ENCODE measurements around the gene SPG11.
"Not testable (repeated sequence)": the region's sequence is repeated elsewhere in the genome, so short reads cannot be mapped to it uniquely, and the experiment has no call there.

SPG11 gene

GRCh38 chr15:44570361-44570760, 93.1 kb downstream of the SPG11 start:
- Histone ChIP-seq H3K36me3 (ENCODE audit: control insufficient read depth in 2 of 2, insufficient read depth in 2 of 2, low read length in 2 of 2) (peaks cover 57 to 62% of the 10 kb centered on the region in 2 donors), H3K4me3 (ENCODE audit: low read length in 2 of 2) (no peak overlapping the region), H3K9me3 (ENCODE audit: control insufficient read depth in 2 of 2, low read length in 2 of 2) (peaks cover 0 to 3% of the 10 kb centered on the region in 2 donors), H3K9ac (ENCODE audit: low read depth in 1 of 2, low read length in 2 of 2) (no peak overlapping the region), H3K27me3 (ENCODE audit: control insufficient read depth in 2 of 2, insufficient read depth in 2 of 2, low read length in 2 of 2) (no peaks in the 10 kb centered on the region), H3K27ac (ENCODE audit: low read depth in 2 of 2, low read length in 2 of 2) (no peak overlapping the region), H3K4me1 (ENCODE audit: control insufficient read depth in 2 of 2, insufficient read depth in 2 of 2, low read length in 2 of 2) (no peaks in the 10 kb centered on the region)

DNA sequence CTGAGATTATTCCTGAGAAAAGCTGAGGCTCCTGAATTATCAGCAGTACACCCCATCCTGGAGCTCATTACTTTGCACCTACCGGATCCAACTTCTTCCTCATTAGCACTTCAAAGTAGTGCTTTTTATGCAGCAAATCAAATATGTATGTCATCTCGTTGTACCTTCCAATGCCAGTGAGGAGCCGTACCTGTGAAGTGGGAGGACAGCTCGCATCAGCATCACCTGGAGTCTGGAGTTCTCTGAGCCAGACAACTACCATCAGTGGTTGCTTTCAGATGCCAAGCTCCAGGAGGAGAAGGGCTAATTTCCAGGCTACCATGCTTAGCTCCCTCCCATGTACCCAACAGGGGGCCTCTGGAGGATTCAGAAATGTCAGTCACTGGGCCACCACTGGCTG, 94.1 kb downstream of the SPG11 start:
- Histone ChIP-seq H3K4me1 (ENCODE audit: control insufficient read depth in 2 of 2, insufficient read depth in 2 of 2, low read length in 2 of 2) (no peaks in the 10 kb centered on the region), H3K9ac (ENCODE audit: low read depth in 1 of 2, low read length in 2 of 2) (no peak overlapping the region), H3K36me3 (ENCODE audit: control insufficient read depth in 2 of 2, insufficient read depth in 2 of 2, low read length in 2 of 2) (peaks cover 57 to 67% of the 10 kb centered on the region in 2 donors), H3K9me3 (ENCODE audit: control insufficient read depth in 2 of 2, low read length in 2 of 2) (peaks cover 0 to 4% of the 10 kb centered on the region in 2 donors), H3K27me3 (ENCODE audit: control insufficient read depth in 2 of 2, insufficient read depth in 2 of 2, low read length in 2 of 2) (no peaks in the 10 kb centered on the region), H3K4me3 (ENCODE audit: low read length in 2 of 2) (no peak overlapping the region), H3K27ac (ENCODE audit: low read depth in 2 of 2, low read length in 2 of 2) (no peak overlapping the region)

DNA sequence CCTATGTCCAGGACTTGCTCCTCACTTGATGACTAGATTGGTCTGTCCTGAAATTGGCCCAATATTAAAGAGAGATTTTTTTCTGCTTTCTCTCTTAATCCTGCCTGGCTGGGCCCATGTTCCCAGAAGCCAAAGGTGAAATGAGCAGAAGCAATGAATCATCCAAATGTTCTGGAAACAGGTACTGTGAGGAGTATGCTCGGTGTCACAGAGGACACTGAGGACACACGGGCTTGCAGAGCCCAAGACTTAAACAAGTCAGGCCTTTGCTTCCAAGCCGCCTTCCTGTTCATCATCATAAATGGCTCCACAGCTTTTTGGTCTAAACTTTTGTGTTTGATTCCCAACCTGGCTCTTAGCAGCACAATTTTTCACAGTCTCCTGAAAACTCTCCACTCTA, 95.1 kb downstream of the SPG11 start:
- no peak overlapping the region for H3K4me3 ChIP-seq (ENCODE audit: low read length in 2 of 2)
- no peaks in the 10 kb centered on the region for H3K27me3 ChIP-seq (ENCODE audit: control insufficient read depth in 2 of 2, insufficient read depth in 2 of 2, low read length in 2 of 2)
- no peak overlapping the region for H3K27ac ChIP-seq (ENCODE audit: low read depth in 2 of 2, low read length in 2 of 2)
- H3K9me3 ChIP-seq (ENCODE audit: control insufficient read depth in 2 of 2, low read length in 2 of 2): peaks cover 0 to 4% of the 10 kb centered on the region in 2 donors
- H3K36me3 ChIP-seq (ENCODE audit: control insufficient read depth in 2 of 2, insufficient read depth in 2 of 2, low read length in 2 of 2): peaks cover 65 to 67% of the 10 kb centered on the region in 2 donors
- H3K4me1 ChIP-seq (ENCODE audit: control insufficient read depth in 2 of 2, insufficient read depth in 2 of 2, low read length in 2 of 2): no peaks in the 10 kb centered on the region
- no peak overlapping the region for H3K9ac ChIP-seq (ENCODE audit: low read depth in 1 of 2, low read length in 2 of 2)

- H3K4me1 ChIP-seq (ENCODE audit: control insufficient read depth in 2 of 2, insufficient read depth in 2 of 2, low read length in 2 of 2): no peaks in the 10 kb centered on the region
- no peak overlapping the region for H3K9ac ChIP-seq (ENCODE audit: low read depth in 1 of 2, low read length in 2 of 2)
- H3K4me3 ChIP-seq (ENCODE audit: low read length in 2 of 2): no peak overlapping the region
- H3K27ac ChIP-seq (ENCODE audit: low read depth in 2 of 2, low read length in 2 of 2): no peak overlapping the region
- peaks cover 0 to 4% of the 10 kb centered on the region in 2 donors for H3K9me3 ChIP-seq (ENCODE audit: control insufficient read depth in 2 of 2, low read length in 2 of 2)
- H3K36me3 ChIP-seq (ENCODE audit: control insufficient read depth in 2 of 2, insufficient read depth in 2 of 2, low read length in 2 of 2): peaks cover 71 to 74% of the 10 kb centered on the region in 2 donors
- no peaks in the 10 kb centered on the region for H3K27me3 ChIP-seq (ENCODE audit: control insufficient read depth in 2 of 2, insufficient read depth in 2 of 2, low read length in 2 of 2)
Observed at GRCh38 chr15:44566155-44566540, 97.3 kb downstream of the SPG11 start.

DNA sequence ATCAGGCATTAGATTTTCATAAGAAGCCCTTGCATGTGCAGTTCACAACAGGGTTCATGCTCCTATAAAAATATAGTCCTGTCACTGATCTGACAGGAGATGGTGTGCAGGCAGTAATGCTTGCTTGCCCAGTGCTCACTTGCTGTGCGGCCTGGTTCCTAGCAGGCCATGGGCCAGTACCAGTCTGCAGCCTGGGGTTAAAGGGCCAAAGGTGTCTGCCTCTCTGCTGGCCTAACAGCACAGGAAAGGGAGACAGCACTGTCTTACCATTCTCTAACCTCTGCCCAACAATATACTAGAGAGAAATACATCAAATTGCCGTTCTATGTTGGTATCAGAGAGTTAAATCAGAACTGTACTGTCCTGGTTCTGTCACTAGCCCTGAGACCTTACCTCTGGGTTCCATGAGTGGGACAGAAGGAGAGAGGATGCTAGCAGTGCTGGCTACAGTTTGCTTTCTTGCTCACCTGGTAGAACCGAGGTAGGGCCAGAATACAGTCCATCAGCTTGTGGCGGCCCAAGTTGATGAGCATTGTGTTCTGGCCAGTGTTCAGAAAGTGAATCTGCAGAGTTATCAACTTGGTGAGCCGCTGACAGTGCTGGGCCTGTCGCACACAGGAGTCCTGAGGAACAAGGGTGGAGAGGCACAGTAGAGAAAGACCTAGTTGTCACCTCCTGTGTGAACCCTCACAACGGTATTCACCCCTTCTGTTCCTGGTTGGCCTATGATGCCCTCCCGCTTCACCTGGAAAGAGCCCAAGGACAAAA, 97.9 kb downstream of the SPG11 start:
- peaks cover 0 to 4% of the 10 kb centered on the region in 2 donors for H3K9me3 ChIP-seq (ENCODE audit: control insufficient read depth in 2 of 2, low read length in 2 of 2)
- H3K27me3 ChIP-seq (ENCODE audit: control insufficient read depth in 2 of 2, insufficient read depth in 2 of 2, low read length in 2 of 2): no peaks in the 10 kb centered on the region
- peaks cover 71 to 80% of the 10 kb centered on the region in 2 donors for H3K36me3 ChIP-seq (ENCODE audit: control insufficient read depth in 2 of 2, insufficient read depth in 2 of 2, low read length in 2 of 2)
- H3K4me3 ChIP-seq (ENCODE audit: low read length in 2 of 2): no peak overlapping the region
- no peak overlapping the region for H3K27ac ChIP-seq (ENCODE audit: low read depth in 2 of 2, low read length in 2 of 2)
- no peaks in the 10 kb centered on the region for H3K4me1 ChIP-seq (ENCODE audit: control insufficient read depth in 2 of 2, insufficient read depth in 2 of 2, low read length in 2 of 2)
- H3K9ac ChIP-seq (ENCODE audit: low read depth in 1 of 2, low read length in 2 of 2): no peak overlapping the region

- H3K36me3 ChIP-seq (ENCODE audit: control insufficient read depth in 2 of 2, insufficient read depth in 2 of 2, low read length in 2 of 2): peaks cover 74 to 83% of the 10 kb centered on the region in 2 donors
Observed at GRCh38 chr15:44560926-44561325, 102.5 kb downstream of the SPG11 start.

DNA sequence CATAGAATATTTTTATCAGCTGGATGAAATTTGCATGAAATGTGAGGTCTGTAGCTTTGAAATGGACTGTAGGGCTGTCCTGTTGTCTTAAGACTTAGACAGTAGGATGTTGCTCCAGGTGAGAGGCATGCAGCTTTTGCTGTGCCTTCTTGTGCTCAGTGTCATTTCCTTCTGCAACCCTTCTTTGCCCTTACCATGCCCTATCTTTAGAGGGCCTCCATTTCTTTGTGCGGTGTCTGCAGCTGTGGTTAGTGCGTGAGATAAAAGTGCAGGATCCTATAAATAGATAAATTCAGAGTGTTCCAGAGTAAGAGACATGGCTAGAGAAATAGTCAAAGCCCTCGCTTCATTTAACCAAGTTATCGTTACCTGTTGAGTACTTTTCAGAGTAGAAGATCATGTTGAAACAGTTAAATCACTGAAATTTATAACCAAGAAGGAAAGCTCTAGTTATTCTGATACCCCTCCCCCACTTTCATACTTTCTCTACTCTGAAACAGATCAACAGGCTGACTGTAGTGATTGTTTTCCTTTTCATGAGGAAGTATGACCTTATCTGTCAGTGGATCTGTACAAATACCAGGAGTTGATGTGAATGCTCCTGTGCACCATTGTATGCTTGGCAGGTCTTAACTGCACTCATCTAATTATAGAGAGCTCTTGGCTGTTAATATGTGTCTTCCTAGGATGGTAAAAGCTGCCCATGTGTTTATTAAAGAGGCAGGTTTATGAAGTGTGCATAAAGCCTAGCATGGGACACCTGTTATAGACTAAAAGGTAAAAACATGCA, 108.3 kb downstream of the SPG11 start:
- no peak overlapping the region for H3K9ac ChIP-seq (ENCODE audit: low read depth in 1 of 2, low read length in 2 of 2)
- peaks cover 46 to 64% of the 10 kb centered on the region in 2 donors for H3K36me3 ChIP-seq (ENCODE audit: control insufficient read depth in 2 of 2, insufficient read depth in 2 of 2, low read length in 2 of 2)

More at GRCh38 chr15:44560926-44561325, 102.5 kb downstream of the SPG11 start:
- not testable (repeated sequence) for H3K27ac ChIP-seq (ENCODE audit: low read depth in 2 of 2, low read length in 2 of 2); H3K4me1 ChIP-seq (ENCODE audit: control insufficient read depth in 2 of 2, insufficient read depth in 2 of 2, low read length in 2 of 2); H3K9ac ChIP-seq (ENCODE audit: low read depth in 1 of 2, low read length in 2 of 2); H3K9me3 ChIP-seq (ENCODE audit: control insufficient read depth in 2 of 2, low read length in 2 of 2); H3K27me3 ChIP-seq (ENCODE audit: control insufficient read depth in 2 of 2, insufficient read depth in 2 of 2, low read length in 2 of 2); H3K4me3 ChIP-seq (ENCODE audit: low read length in 2 of 2)

GRCh38 chr15:44550734-44551133, 112.7 kb downstream of the SPG11 start:
- Histone ChIP-seq H3K36me3 (ENCODE audit: control insufficient read depth in 2 of 2, insufficient read depth in 2 of 2, low read length in 2 of 2) (peaks cover 19 to 39% of the 10 kb centered on the region in 2 donors), H3K4me1 (ENCODE audit: control insufficient read depth in 2 of 2, insufficient read depth in 2 of 2, low read length in 2 of 2) (no peaks in the 10 kb centered on the region), H3K9ac (ENCODE audit: low read depth in 1 of 2, low read length in 2 of 2) (no peak overlapping the region)

More for the DNA sequence above, 108.3 kb downstream of the SPG11 start:
- Histone ChIP-seq H3K27ac (ENCODE audit: low read depth in 2 of 2, low read length in 2 of 2) (no peak overlapping the region), H3K4me3 (ENCODE audit: low read length in 2 of 2) (no peak overlapping the region), H3K27me3 (ENCODE audit: control insufficient read depth in 2 of 2, insufficient read depth in 2 of 2, low read length in 2 of 2) (no peaks in the 10 kb centered on the region), H3K4me1 (ENCODE audit: control insufficient read depth in 2 of 2, insufficient read depth in 2 of 2, low read length in 2 of 2) (no peaks in the 10 kb centered on the region), H3K9me3 (ENCODE audit: control insufficient read depth in 2 of 2, low read length in 2 of 2) (no peaks in the 10 kb centered on the region)

GRCh38 chr15:44550256-44550655, 113.2 kb downstream of the SPG11 start:
- Histone ChIP-seq H3K27me3 (ENCODE audit: control insufficient read depth in 2 of 2, insufficient read depth in 2 of 2, low read length in 2 of 2) (no peaks in the 10 kb centered on the region), H3K4me3 (ENCODE audit: low read length in 2 of 2) (no peak overlapping the region), H3K9me3 (ENCODE audit: control insufficient read depth in 2 of 2, low read length in 2 of 2) (no peaks in the 10 kb centered on the region), H3K36me3 (ENCODE audit: control insufficient read depth in 2 of 2, insufficient read depth in 2 of 2, low read length in 2 of 2) (peaks cover 15 to 34% of the 10 kb centered on the region in 2 donors), H3K9ac (ENCODE audit: low read depth in 1 of 2, low read length in 2 of 2) (no peak overlapping the region), H3K27ac (ENCODE audit: low read depth in 2 of 2, low read length in 2 of 2) (no peak overlapping the region), H3K4me1 (ENCODE audit: control insufficient read depth in 2 of 2, insufficient read depth in 2 of 2, low read length in 2 of 2) (no peaks in the 10 kb centered on the region)

More at GRCh38 chr15:44550734-44551133, 112.7 kb downstream of the SPG11 start:
- no peaks in the 10 kb centered on the region for H3K27me3 ChIP-seq (ENCODE audit: control insufficient read depth in 2 of 2, insufficient read depth in 2 of 2, low read length in 2 of 2)
- H3K27ac ChIP-seq (ENCODE audit: low read depth in 2 of 2, low read length in 2 of 2): no peak overlapping the region
- H3K9me3 ChIP-seq (ENCODE audit: control insufficient read depth in 2 of 2, low read length in 2 of 2): no peaks in the 10 kb centered on the region
- H3K4me3 ChIP-seq (ENCODE audit: low read length in 2 of 2): no peak overlapping the region

DNA sequence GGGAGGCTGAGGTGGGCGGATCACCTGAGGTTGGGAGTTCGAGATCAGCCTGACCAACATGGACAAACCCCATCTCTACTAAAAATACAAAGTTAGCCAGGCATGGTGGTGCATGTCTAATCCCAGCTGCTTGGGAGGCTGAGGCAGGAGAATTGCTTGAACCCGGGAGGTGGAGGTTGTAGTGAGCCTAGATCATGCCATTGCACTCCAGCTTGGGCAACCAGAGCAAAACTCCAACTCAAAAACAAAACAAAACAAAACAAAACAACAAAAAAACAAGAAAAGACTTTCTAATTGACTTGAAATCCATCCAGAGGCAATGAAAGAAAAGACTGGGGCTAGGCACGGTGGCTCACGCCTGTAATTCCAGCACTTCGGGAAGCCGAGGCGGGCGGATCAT, 114.3 kb downstream of the SPG11 start:
- not testable (repeated sequence) for H3K9ac ChIP-seq (ENCODE audit: low read depth in 1 of 2, low read length in 2 of 2); H3K4me1 ChIP-seq (ENCODE audit: control insufficient read depth in 2 of 2, insufficient read depth in 2 of 2, low read length in 2 of 2); H3K9me3 ChIP-seq (ENCODE audit: control insufficient read depth in 2 of 2, low read length in 2 of 2); H3K27ac ChIP-seq (ENCODE audit: low read depth in 2 of 2, low read length in 2 of 2); H3K4me3 ChIP-seq (ENCODE audit: low read length in 2 of 2); H3K27me3 ChIP-seq (ENCODE audit: control insufficient read depth in 2 of 2, insufficient read depth in 2 of 2, low read length in 2 of 2)
- H3K36me3 ChIP-seq (ENCODE audit: control insufficient read depth in 2 of 2, insufficient read depth in 2 of 2, low read length in 2 of 2): peaks cover 5 to 28% of the 10 kb centered on the region in 2 donors
